Left hindlimb (tissue), 1 donor: ENCODE measurements around the gene VARS2.

Experiments
- DNase-seq: peaks from one replicate; pipeline ENCODE4 v3.0.0-alpha.2; 2018

Gene VARS2

GRCh38 chr6:30884521-30885480 is 29.2 kb upstream of the VARS2 start:
- DNase-seq = peak; percentile 70

DNA sequence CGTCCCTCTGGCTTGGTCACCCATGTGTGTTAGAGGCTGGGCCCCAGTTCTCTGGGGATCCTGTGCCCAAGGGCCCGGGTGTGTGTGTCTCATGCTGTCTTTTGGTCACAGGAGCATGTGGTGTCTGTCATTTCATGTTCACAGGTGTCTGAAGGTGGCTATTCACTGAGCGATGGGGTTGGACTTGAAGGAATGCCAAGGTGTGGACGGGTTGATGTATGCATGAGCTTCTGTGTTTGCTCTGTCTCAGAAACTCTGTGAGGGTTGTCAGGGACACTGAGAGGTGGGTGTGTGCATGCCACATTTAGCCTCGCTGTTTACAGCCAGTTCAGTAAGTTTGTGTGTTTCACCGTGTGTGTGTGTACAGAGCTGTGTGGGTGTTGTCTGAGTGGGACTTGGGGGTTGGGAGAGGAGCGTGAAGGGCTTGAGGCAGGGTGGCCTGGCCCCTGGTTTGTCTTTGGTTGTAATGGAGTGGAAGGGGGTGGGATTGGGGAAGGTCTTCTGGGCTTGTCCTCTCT is 28.5 kb upstream of the VARS2 start:
- DNase-seq = no peak

GRCh38 chr6:30885999-30886896 is 27.8 kb upstream of the VARS2 start:
- peak; percentile 50 for DNase-seq

- no peak for DNase-seq
Observed at GRCh38 chr6:30886897-30887255, 27.2 kb upstream of the VARS2 start.

DNA sequence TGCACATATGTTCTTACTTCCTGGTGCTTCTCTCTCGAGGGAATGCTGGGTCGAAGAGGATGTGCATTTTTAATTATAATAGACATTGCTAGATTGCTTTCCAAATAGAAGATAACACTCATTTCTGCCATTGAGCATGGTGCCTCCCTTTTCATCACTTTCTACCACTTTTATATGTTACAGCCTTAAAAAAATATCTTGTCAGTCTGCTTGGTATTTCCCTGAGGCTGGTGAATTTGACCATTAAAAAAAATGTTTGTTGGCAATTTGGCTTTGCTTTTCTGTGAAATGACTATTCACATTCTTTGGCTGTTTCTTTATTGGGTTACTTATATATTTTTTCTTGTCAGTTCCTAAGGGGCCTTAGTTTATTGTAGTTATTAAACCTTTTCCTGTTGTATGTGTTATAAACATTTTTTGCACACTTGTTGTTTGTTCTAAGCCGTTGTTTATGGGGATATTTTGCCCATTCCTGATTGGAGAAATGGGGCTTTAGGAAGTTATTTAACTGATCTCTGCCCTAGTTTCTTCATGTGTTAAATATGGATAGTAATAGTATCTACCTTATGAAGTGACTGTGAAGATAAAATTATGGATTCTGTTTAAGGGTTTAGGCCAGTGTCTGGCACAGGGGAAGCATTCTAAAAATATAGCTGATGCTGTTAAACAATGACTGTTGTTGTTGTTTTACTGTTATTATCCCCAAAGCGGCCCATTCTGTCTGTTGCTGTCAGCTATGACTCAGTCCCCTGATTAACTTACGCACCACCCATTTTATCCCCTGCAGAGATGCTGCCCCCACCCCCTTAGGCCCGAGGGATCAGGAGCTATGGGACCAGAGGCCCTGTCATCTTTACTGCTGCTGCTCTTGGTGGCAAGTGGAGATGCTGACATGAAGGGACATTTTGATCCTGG is 25.9 kb upstream of the VARS2 start:
- DNase-seq = no peak

DNA sequence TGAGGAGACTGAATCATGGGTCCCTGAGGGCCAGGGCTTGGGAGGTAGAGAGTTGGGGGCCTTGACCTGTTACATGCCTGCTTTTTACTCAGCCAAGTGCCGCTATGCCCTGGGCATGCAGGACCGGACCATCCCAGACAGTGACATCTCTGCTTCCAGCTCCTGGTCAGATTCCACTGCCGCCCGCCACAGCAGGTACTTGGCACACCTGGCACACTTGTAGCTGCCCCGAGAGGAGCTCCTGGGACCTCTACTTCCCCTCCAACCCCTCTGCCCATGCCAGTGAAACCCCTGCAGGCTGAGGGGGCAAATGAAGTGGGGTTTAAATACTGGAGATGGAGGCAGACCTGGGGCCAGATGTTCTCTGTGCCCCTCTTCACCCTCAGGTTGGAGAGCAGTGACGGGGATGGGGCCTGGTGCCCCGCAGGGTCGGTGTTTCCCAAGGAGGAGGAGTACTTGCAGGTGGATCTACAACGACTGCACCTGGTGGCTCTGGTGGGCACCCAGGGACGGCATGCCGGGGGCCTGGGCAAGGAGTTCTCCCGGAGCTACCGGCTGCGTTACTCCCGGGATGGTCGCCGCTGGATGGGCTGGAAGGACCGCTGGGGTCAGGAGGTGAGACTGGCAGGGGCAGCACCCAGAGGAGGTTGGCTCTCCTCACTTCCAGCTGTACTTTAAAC is 25.1 kb upstream of the VARS2 start:
- DNase-seq = no peak

DNA sequence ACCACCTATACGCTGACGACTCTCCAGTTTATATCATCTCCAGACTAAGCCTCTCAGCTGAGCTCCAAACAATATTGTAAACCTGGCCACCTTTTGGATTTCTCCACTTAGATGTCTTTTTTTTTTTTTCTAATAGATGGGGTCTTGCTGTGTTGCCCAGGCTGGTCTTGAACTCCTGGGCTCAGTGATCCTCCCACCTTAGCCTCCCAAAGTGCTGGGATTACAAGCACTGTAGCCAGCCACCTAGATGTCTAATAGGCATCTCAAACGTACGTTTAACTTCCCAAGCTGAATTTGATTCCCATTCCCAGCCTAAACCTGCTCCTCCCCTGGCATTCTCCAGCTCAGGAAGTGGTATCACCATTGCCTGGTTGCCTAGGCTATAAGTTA is 24.5 kb upstream of the VARS2 start:
- no peak for DNase-seq

- peak; percentile 35 for DNase-seq
Observed at GRCh38 chr6:30889921-30890645, 24.0 kb upstream of the VARS2 start.

DNA sequence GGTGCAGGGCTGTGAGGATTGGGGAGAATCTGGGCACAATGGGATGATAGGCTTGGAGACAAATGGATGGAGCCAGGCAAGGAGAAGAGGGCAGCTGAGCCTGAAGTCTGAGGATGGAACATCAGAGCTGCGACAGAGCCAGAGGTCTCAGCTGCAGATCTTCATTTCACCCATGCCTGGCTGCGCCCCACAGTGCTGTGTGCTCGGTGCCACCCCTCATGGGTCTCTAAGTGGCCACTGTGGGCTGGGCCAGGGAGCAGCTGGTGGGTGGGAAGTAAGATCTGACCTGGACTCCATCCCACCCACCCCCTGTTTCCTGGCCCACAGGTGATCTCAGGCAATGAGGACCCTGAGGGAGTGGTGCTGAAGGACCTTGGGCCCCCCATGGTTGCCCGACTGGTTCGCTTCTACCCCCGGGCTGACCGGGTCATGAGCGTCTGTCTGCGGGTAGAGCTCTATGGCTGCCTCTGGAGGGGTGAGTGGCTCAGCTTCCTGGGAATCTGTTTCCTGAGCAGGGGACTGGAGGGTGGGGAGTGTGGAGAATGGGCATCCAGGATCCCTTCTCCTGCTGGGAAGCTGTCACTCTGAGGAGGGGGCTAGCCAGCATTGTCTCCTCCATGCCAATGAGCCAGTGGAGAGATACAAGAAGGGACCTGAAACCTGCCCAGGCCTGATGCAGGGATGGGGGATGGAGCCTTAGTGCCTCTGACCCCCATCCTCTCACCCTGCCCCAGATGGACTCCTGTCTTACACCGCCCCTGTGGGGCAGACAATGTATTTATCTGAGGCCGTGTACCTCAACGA is 23.2 kb upstream of the VARS2 start:
- peak; percentile 32 for DNase-seq

DNA sequence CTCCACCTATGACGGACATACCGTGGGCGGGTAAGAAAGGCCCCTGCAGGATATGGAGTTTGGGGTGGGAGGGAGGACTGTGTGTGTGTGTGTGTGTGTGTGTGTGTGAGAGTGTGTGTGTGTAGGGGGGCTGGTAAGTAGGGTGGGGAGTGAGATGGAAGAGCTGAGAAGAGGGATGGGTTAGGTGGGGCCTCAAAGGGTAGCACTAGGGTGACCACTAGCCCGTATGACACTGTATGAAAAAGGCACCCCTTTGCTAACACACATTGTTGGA is 22.7 kb upstream of the VARS2 start:
- DNase-seq = no peak

- peak; percentile 14 for DNase-seq
Observed at GRCh38 chr6:30891816-30892538, 22.1 kb upstream of the VARS2 start.

GRCh38 chr6:30893001-30893591 is 20.9 kb upstream of the VARS2 start:
- peak; percentile 13 for DNase-seq

- DNase-seq = no peak
Observed at GRCh38 chr6:30893666-30894065, 20.4 kb upstream of the VARS2 start.

GRCh38 chr6:30894381-30894780 is 19.7 kb upstream of the VARS2 start:
- DNase-seq = peak; percentile 21

DNA sequence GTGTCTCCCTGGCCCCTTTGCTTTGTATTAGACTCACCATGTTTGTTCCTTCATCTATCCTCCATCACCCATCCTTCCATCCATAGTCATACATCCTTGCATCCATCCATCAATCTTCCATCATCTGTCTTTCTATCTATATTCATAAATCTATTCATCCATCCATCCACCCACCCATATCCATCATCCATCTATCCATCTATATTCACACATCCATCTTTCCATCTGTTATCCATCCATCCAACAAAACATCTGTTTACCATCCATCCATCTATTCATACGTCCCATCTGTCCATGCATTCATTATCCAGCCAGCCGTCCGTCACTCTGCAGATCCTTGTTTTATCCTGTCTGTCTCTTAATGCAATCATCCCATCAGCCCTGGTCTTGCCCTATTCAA is 19.1 kb upstream of the VARS2 start:
- DNase-seq = peak; percentile 2

DNA sequence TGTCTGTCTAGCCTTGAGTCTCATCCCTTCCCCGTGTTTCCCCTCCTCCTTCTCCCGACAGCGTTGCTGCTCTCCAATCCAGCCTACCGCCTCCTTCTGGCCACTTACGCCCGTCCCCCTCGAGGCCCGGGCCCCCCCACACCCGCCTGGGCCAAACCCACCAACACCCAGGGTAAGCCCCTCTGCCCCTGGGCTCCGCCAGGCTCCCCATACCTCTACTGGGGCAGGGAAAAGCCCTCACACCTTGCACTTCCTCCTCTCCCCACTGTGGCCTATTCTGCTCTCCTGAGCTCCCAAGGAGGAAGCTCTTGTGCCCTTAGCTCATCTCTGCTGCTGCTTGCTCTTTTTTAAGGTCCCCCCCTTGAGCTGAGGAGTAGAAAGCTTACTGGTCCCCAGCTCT is 18.7 kb upstream of the VARS2 start:
- DNase-seq = peak; percentile 6

DNA sequence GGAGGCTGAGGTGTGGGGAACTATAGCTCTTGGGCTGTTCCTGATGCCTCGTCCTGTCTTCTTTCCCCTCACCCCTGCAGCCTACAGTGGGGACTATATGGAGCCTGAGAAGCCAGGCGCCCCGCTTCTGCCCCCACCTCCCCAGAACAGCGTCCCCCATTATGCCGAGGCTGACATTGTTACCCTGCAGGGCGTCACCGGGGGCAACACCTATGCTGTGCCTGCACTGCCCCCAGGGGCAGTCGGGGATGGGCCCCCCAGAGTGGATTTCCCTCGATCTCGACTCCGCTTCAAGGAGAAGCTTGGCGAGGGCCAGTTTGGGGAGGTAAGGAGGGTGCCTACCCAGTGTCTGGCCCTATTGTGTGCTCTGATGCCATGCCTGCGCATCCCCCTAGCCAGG is 17.5 kb upstream of the VARS2 start:
- peak; percentile 22 for DNase-seq

DNA sequence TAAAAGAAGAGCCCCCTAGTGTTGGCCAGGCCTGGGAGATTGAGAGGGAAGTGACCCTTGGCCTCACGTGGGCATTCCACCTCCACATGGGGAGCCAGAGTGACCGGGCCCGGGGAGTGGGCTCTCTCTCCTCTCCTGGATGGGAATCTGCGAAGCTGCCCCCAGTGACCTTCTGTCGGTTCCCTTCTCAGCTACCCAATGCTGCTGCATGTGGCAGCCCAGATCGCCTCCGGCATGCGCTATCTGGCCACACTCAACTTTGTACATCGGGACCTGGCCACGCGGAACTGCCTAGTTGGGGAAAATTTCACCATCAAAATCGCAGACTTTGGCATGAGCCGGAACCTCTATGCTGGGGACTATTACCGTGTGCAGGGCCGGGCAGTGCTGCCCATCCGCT is 16.2 kb upstream of the VARS2 start:
- peak; percentile 16 for DNase-seq

GRCh38 chr6:30898750-30899360 is 15.2 kb upstream of the VARS2 start:
- DNase-seq = peak; percentile 20
